ENCODE data around the gene PRDX5. TPM values are rescaled to one million over a fixed set of nuclear protein-coding genes. Genes with fewer than 3 reads are reported as not detected.

The PRDX5 gene
- total RNA-seq: 305 and 480 TPM in 2 replicates

DNA sequence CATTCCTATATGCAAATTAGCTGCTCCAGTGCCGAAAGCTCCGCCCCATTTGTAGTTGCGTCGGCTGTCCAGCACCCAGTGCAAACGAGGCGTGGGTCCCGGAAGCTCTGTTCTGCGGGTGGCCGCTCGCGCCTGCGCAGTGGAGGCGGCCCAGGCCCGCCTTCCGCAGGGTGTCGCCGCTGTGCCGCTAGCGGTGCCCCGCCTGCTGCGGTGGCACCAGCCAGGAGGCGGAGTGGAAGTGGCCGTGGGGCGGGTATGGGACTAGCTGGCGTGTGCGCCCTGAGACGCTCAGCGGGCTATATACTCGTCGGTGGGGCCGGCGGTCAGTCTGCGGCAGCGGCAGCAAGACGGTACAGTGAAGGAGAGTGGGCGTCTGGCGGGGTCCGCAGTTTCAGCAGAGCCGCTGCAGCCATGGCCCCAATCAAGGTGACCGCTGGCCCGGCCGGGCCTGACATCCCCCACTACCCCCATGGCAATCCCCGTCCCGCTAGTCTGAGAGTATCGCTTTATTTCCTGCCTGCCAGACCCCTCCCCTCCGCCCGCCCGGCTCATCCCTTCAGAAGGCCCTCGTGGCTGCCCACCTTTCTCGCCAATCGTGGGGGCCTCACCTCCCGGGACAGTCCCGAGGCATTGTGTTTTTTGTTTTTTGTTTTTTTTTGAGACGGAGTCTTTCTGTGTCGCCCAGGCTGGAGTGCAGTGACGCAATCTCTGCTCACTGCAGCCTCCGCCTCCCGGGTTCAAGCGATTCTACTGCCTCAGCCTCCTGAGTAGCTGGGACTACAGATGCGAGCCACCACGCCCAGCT lies at the start of gene PRDX5:
Gene PRDX5 (plus strand): TSS at position 161 of the 805 bp plus-strand sequence. CDS start 95 bp downstream, at position 256.
- peak; percentile 61 for DNase-seq (ENCODE audit: extremely low read depth, low read depth, low spot score)

DNA sequence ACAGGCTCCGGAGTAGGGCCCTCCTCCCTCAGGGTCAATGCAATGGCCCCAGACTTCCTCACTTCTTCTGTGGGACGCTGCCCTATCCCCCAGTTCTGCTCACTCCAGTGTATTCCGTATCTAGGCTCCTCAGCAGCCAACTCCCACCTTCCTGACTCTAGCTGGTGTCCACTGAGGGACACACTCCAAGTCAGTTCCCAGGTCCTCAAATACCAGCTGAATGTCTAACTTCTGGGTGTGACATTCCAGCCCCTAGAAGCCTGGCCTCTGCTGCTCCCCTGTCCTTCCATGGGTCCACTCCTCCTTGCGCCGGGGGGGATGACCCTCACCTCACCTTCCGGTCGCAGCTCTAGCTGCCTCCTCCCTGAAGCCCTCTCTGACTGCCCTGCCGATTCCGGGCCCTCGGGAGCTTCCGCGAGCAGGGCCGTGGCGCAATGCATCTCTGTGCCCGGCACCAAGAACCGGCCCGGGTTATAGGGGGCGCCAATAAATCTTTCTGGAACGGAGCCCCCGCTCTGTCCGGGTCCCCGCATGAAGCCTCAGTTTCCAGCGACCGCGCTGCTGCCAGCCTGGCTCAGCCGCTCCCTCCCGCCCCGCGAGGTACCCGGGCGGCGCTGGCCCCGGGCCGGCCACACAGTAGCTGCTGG lies 48.9 kb upstream of the PRDX5 start:
- no peak for DNase-seq (ENCODE audit: extremely low read depth, low read depth, low spot score)

DNA sequence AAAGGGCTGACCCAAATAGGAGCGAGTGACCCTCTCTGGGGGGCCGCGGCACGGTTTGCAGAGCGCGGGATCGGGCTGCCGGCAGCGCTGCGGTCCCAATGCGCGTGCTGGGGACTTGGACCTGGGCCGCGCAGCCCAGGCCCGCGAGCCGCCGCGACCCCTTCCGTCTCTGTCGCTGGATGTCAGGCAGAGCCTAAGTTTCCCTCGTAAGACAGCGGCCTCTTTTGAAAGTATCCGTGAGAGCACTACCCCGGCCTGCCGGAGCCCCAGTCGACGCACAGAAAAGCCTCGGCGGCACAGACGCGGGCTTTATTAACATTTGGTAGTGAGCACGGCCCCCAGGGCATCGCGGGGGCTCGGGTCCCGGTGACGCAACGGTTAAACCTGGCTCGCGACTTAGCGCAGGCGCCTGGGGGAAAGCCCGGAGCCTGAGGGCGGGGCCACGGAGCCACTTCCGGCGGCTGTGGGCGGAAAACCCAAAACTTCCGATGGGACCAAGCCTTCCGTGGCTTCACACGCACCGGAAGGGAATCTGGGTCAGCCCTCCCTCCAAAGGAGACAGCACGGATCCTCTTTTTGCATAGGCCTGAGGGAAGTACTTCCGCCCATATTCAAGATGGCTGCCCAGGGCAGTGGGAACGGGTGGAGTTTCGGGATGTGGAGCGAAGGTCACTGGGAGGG lies 48.2 kb upstream of the PRDX5 start:
- DNase-seq (ENCODE audit: extremely low read depth, low read depth, low spot score): peak; percentile 95

DNA sequence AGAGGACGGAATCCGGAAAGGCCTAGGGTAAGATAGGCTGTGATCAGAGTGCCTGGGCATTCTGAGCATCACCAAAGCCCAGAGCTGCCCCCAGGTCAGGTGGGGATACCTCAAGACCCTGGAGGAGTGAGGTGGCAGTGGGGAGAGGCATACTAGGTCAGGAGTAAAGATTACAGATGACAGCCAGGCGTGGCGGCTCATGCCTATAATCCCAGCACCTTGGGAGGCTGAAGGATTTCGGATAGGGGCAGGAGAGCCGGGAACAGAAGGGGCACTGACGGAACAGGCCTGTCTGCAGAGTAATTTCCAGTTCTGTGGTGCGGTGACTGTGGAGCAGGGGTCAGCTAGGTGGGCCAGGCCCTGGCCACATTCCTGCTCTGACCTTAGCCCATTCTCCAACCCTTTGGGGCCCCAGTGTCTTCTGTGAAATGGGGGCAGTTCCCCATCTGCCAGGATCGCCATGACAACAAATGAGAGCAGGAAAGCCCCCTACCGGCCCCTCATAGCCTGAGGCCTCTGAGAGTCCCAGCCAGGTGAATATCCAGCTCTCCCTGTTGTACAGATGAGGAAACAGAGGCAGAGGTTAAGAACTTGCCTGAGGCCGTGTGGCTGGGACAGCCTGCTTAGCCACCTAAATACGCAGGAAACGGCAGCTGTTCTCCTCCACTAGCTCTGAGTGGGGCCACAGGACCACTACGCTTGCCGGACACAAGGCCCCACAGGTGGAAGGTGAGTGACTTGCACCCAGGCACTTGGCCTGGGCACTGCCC lies 42.7 kb upstream of the PRDX5 start:
- DNase-seq (ENCODE audit: extremely low read depth, low read depth, low spot score): no peak

DNA sequence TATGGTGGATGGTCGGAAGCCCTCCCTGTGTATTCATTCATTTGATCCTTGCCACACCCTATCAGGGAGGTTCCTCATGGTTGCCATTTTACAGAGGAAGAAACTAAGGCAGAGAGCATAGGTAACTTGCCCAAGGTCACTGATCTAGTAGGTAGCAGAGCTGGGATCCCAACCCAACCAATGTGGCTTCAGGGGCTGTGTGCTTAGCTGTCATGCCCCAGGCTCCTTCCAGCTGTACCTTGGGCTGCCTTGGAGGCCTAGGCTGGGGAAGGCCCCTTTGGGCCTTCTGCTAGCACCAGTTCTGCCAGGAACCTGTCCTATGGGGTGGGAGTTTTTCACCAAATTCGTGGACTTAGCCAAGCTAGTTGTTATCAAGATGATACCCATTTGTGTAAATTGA lies 42.1 kb upstream of the PRDX5 start:
- DNase-seq (ENCODE audit: extremely low read depth, low read depth, low spot score): no peak

DNA sequence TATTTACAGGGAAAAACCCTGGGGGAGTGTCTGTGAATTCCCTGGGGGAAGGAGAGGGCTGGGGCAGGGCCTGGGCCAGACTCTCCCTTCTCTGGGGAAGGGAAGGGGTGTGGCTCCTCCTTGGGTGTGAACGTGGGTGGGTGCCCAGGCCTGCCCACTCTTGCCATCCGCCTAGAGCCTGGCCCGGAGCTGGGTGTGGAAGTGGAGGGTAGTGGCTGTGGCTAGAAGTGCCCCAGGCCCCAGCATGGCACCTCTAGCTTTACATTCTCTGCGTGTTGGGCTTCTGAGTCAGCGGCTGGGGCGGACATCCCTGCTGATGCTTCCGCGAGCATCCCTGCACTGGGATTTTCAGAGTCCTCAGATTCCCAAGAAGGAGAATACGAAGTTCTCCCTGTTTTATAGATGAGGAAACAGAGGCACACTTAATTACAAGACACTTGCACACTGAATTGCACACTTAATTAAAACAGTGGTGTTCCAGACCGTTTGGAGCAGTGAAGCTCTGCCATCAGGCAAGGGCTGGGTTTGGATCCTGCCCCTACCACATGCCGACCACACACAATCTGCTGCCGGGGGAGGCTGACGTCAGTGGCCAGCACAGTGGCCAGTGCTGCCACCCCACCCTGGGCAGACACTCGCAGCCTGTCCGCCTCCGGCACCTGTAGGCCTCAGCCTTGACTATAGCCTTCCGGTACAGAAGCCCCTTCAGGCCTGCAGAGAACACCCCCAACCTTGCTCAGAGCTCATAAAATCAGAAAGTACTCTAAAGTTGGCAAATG lies 41.1 kb upstream of the PRDX5 start:
- no peak for DNase-seq (ENCODE audit: extremely low read depth, low read depth, low spot score)

DNA sequence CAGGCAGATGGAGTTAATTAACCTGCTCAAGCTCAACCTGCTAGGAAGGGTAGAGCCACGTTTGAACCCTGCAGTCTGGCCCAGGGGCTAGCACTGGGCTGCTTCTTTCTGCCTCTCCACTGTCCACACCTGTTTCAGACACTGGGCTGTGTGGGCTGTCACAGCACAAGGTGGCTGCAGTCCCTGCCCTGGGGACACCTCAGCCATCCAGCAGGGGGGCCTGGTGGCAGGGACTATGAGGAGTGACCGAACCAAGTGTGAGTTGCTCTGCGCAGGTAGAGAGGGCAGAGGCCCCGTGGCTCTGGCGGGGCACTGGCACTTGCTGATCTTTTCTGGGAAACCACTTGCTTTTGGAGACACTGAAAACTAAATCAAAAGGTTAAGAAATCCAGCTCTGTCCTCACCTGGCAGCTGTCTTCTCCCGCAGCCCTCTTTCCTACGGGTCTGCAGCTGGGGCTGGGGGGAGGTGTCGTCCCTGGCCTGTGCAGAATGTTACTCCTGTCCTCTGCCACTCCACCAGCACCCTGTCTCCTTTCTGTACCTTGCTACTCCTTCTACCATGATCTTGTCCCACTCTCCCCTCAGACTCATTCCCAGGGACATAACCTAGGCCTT lies 39.2 kb upstream of the PRDX5 start:
- DNase-seq (ENCODE audit: extremely low read depth, low read depth, low spot score): no peak

DNA sequence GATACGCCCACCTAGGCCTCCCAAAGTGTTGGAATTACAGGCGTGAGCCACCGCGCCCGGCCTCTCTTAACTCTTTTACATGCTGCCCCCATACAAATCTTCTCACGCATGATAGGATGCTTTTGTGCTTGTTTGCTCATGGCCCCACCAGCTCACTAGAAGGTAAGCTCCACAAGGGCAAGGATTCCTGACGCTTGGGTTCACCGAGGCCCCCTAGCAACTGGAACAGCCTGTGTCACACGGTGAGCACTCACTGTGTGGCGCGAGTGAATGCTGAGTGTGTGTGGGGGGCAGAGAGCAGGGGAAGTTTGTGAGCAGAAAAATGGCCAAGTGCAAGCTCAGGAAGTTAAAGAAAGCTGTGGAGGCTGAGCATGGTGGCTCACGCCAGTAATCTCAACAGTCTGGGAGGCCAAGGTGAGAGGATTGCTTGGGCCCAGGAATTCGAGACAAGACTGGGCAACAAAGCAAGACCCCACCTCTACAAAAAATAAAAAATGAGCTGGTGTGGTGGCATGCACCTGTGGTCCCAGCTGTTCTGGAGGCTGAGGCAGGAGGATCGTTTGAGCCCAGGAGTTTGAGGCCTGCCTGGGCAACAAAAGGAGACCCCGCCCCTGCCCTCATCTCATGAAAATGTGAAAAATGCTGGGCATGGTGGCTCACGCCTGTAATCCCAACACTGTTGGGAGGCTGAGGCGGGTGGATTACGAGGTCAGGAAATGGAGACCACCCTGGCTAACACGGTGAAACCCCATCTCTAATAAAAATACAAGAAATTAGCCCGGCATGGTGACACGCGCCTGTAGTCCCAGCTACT lies 35.8 kb upstream of the PRDX5 start:
- no peak for DNase-seq (ENCODE audit: extremely low read depth, low read depth, low spot score)

DNA sequence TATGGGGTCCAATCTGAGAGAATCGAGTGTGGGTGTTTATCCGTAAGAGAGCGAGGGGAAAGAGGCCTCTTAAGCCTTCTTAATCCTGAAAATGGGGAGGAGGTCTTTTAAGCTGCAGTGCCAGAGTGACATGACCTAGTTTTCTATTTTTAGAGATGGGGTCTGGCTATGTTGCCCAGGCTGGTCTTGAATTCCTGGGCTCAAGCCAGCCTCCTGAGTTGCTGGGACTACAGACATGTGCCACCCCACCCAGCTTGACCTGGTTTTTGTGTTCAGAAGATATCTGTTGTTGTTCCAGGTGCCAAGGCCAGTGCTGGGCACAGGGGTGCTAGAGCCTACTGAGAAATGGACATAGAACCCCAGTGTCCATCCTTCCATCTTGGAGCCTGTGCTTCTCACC lies 34.8 kb upstream of the PRDX5 start:
- DNase-seq (ENCODE audit: extremely low read depth, low read depth, low spot score): no peak

DNA sequence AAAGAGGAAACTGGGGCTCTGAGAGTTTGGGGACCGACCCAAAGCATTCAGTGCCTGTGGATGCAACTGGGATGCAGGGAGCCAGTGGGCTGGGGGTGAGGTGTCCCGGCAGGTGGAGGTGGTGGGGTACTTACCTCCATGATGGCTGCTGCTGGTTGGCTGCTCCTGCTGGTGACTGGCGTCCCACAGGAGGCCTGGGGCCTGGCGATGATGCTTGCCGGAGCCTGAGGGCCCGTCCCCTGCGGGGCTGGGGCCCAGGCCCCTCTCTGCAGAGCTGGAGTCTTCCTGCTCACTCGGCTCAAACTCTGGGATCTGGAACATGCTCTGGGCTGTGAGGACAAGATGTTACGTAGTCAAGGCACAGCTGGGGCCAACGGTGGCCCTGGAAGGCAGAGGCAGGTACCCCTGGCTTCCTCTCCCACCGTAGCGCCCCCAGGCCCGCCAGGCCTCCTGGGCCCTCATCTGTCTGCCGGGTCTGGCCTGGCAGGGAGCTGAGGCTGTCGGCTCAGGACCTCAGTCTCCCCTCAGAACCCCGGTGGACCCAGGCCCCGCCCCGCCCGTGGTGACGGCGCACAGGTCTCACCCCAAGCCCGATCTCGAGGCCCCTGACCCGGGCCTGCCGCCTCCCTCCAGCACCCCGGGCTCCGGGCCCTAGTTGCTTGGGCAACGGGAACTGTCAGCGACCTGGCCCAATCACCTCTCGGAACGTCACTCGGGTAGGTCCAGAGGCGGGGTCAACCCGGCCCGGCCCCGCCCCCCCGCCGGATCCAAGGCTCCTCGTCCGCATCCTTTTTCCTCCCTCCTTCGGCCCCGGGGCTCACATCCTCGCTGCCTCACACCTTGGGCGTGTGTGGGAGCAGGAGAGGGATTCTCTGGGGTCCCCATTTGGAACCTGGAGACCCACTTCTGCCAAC lies 33.6 kb upstream of the PRDX5 start, which contains the start of gene BAD:
Gene BAD (minus strand): TSS at position 618 of the 914 bp plus-strand sequence. CDS start 297 bp downstream, at position 321.
- DNase-seq (ENCODE audit: extremely low read depth, low read depth, low spot score): no peak

DNA sequence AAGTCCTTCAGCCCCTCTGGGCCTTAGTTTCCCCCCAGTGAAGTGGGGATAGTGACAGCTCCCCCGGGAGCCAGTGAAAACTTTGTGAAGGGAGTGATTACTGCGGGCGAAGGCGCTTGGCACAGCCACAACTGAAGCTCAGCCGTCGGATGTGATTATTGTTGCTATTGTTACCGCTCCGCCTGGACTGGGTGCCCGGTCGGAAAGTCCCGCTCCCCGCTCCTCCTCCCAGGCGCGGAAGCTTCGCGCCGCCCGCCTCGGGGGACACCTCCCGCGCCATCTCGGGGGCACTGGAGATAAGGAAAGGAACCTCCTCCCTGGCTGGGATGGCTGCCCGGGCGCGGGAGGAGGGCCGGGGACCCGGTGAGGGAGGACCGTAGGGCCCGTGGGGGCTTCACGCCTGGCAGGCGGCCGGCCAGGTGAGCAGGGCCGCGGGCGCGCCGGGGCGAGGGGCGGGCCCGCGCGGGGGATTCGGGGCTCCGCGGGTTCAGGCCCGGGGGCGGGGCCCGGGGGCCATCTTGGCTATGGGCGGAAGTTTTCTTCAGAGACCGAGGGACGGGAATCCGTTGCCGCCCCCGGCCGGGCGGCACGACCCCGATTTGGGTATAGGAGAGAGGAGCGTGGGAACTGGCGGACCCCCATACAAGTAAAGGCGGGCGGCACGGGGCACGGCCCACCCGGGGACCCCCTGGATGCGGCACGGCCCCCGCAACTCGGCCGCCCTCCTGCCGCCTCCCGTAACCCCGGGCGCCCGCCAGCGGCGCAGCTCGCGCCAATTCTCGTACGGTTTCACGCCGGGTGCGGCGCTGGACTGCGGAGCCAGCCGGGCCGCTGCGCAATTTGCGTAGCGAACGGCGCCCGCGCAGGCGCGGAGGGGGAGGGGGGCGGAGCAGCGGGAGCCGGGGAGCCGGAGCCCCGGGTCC lies 32.7 kb upstream of the PRDX5 start, which contains the start of gene GPR137:
Gene GPR137 (plus strand): TSS at position 887 of the 923 bp plus-strand sequence. CDS start 677 bp downstream, outside the sequence.
- DNase-seq (ENCODE audit: extremely low read depth, low read depth, low spot score): no peak

DNA sequence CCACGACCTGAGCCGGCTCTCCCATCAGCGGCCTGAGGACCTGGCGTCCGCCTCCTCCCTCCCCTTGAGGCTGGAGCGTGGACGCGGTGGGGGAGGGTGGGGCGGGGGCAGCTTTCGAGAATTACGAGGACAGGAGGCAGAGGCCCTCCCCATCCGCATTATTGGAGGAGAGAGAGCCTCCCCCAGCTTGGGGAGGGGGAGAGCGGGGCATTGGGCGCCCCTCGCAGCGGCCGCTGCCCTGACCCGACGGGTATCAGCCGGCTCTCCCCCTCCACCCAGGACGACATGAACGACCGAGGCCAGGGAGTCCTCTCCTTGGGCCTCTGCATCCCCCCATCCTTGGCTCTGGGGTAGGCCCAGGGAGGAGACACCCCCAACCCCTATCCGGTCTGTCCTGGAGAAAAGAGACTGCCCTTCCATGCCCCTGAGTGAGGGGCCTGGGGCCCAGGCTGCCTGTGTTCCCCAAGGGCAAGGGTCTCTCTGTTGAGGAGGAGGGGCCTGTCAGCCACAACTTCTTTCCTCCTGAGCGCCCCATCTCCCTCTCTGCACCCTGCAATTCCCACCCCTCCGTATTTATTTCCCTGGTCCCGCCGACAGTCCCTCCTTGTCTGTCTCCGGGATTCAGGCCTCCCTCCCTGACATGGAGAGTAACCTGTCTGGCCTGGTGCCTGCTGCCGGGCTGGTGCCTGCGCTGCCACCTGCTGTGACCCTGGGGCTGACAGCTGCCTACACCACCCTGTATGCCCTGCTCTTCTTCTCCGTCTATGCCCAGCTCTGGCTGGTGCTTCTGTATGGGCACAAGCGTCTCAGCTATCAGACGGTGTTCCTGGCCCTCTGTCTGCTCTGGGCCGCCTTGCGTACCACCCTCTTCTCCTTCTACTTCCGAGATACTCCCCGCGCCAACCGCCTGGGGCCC lies 31.8 kb upstream of the PRDX5 start:
- no peak for DNase-seq (ENCODE audit: extremely low read depth, low read depth, low spot score)

DNA sequence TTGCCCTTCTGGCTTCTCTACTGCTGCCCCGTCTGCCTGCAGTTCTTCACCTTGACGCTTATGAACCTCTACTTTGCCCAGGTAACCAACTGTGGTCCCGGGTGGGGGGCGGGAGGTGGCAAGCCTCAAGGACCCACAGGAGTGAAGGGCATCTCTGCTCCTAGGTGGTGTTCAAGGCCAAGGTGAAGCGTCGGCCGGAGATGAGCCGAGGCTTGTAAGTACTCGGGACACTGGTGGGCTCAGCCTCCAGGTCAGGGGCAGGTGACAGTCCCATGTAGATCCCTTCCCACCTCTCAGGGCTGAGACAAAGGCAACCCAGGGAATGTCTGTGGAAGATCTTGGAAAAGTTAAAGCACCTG lies 31.1 kb upstream of the PRDX5 start:
- DNase-seq (ENCODE audit: extremely low read depth, low read depth, low spot score): no peak

DNA sequence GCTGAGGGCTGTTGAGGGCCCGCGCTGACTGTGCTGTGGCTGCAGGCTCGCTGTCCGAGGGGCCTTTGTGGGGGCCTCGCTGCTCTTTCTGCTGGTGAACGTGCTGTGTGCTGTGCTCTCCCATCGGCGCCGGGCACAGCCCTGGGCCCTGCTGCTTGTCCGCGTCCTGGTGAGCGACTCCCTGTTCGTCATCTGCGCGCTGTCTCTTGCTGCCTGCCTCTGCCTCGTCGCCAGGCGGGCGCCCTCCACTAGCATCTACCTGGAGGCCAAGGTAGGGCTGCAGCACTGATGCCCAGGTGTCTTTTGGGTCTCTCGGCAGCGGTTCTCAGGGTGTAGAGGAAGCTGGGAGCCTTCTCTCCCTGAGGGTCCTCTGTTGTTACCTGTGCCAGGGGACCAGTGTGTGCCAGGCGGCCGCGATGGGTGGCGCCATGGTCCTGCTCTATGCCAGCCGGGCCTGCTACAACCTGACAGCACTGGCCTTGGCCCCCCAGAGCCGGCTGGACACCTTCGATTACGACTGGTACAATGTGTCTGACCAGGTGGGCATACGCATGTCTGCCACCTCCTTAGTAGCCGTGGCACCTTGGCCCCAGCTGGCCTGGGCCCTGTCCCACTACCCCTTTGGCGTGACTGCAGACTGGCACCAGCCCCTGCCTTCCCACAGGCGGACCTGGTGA lies 30.1 kb upstream of the PRDX5 start:
- DNase-seq (ENCODE audit: extremely low read depth, low read depth, low spot score): no peak

DNA sequence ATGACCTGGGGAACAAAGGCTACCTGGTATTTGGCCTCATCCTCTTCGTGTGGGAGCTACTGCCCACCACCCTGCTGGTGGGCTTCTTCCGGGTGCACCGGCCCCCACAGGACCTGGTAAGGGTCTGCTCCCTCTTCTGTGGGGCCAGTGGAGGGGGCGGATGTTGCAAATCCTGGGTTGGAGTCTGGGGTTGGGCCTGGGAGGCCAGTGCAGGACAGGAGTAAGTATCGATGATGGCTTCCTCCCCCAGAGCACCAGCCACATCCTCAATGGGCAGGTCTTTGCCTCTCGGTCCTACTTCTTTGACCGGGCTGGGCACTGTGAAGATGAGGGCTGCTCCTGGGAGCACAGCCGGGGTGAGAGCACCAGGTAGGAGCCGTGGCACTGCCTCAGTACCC lies 29.6 kb upstream of the PRDX5 start:
- no peak for DNase-seq (ENCODE audit: extremely low read depth, low read depth, low spot score)
